HG03558 (cell line): Measurements from ENCODE around the gene ASPN.

Experiments
- ATAC-seq: cut with Tn5 transposase; IDR thresholded peaks from one replicate; pipeline ENCODE4 v1.9.1; 2021; ENCODE audit warnings: moderate number of reproducible peaks; ENCODE audit not compliant: unreplicated experiment; ENCODE audit errors: extremely low read depth

ASPN gene

DNA sequence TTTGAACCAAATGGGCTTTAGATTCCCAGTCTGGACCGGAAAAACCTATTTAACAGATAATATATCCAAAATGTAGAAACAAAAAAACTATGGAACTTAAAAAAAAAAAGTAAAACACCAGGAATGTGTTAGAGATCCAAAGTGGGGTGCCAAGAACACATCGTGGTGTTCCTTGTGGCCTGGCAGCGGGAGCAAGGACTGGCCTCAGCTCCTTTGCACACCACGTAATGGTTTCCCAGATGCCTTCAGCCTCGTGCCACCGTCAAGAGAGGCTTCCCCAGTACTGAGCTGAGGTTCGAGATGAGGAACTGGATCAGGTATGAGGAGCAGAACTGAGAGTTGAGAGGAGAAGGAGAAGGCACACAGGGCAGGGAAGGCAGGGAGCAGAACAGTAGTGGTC is 3.5 kb downstream of the ASPN start:
- no peak for ATAC-seq

GRCh38 chr9:92476962-92477361 is 5.3 kb downstream of the ASPN start:
- ATAC-seq = no peak

GRCh38 chr9:92474587-92474986 is 7.7 kb downstream of the ASPN start:
- ATAC-seq = no peak

DNA sequence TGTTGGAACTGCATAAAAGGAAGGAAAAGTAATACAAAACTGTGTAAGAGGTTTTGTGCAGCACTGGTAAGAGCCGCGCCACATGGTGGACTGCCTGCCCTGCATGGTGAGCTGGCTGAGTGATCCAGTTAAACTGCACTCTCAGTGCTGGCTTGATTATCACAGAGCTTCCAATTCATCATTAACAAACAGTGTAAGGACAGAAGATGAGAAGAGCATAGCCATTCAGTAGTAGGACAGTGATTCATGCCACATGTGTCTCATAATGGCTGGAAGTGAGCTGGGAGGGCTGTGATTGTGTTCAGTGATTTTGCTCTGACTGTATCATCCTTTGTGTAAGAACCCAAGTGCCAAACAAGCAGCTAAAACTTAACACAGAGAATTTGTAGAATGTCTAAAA is 14.1 kb downstream of the ASPN start:
- no peak for ATAC-seq

GRCh38 chr9:92467511-92467910 is 14.8 kb downstream of the ASPN start:
- no peak for ATAC-seq

DNA sequence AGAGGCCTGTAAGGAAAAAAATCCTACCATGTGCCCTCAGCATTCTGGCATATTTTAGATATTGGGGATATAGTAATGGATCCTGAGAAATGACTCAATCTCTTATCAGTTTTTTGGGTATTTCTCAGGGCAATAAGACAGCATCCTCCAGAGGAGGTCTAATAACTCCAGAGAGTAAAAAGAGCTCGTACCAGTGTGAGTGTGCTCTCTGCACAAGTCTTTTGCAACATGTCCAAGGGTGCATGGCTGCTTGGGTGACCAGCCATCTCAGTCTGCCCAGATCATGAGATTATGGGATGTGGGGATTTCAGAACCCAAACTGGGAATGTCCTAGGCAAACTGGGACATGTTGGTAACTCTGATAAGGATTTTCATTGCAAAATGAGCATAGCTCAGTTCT is 15.3 kb downstream of the ASPN start:
- no peak for ATAC-seq

- no peak for ATAC-seq
These were observed 18.3 kb downstream of the ASPN start for GRCh38 chr9:92463984-92464383.

- ATAC-seq = no peak
These were observed 18.9 kb downstream of the ASPN start for GRCh38 chr9:92463387-92463786.

DNA sequence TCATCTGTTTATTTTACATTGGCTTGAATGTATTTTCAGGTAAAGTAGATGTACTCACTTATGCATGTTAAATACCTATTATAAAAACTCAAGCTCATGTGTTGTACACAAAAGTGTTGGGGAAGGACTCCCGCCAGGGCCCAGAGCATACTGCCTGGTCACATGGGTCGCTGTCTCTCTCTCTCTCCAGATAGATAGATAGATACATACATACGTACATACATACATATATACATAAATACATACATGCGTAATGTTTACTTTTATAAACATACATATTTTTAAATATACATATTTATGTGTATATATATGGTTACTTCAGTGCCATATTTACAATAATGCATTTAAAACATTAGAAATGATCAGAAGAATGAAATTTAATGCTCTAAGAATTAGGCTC is 24.7 kb downstream of the ASPN start:
- no peak for ATAC-seq

DNA sequence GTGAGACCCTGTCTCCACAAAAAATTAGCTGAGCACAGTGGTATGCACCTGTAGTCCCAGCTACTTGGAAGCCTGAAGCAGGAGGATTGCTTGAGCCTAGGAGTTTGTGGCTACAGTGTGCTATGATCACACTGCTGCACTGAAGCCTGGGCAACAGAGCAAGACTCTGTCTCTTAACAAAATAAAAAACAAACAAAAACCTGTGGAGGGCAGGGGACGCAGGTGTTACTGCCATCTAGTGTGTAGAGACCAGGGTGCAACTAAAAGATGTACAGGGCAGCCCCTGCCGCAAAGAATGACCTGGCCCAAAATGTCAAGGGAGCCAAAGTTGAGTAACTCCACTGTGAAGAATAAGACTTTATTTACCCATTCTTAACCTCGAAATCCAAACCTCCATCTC is 27.1 kb downstream of the ASPN start:
- ATAC-seq = no peak

- no peak for ATAC-seq
These were observed 35.8 kb downstream of the ASPN start for GRCh38 chr9:92446536-92446935.

GRCh38 chr9:92444841-92445240 is 37.5 kb downstream of the ASPN start:
- no peak for ATAC-seq

- ATAC-seq = no peak
These were observed 41.6 kb downstream of the ASPN start for GRCh38 chr9:92440751-92441046.

GRCh38 chr9:92439921-92440750 is 42.2 kb downstream of the ASPN start:
- no peak for ATAC-seq

DNA sequence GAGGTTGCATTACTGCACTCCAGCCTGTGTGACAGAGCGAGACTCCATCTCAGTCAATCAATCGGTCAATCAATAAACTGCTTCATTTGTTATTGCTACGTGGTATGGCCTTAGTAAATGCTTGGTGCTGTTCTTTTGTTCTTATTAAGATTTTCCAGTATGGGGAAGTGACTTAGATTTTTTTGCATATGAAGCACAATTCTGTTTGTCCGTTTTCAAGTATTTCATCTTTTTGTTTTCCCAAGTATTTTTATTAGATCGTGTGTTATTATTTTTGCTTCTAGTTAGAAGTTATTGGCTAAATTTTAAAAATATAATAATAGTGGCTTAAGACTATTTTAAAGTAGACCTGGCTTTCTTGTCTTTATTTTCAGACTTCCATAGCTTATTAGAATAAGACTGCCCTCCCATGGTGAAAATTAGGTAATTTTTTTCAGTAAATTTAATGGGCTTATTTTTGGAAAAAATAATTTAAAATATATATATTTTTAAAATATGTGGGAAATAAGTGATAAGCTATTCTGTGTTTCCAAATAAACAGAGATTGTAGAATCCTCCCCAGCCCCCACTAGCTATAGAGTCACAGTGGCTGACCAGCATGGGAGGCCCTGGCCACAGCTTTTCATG is 43.3 kb downstream of the ASPN start:
- no peak for ATAC-seq

- ATAC-seq = no peak
These were observed 47.0 kb downstream of the ASPN start for GRCh38 chr9:92435263-92435662.

GRCh38 chr9:92432972-92433548 is 49.2 kb downstream of the ASPN start:
- ATAC-seq = no peak

DNA sequence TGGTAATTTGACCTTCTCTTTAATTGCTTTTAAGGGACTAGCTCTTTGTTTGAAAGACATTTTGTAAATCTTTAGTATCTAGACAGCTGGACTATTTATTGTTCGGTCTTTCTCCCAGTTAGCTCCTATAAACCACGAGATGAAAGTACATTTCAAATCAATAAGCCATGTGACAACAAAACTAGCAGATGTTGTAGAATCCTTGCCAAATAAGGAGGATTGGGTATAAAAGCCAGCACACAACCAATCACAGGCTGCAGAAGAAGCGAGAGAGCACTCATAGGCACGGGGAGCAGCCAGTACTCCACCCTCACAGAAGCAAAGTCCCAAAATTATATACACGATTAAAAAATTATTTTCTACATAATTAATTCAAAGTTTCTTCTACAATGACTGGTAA is 50.0 kb downstream of the ASPN start:
- no peak for ATAC-seq

DNA sequence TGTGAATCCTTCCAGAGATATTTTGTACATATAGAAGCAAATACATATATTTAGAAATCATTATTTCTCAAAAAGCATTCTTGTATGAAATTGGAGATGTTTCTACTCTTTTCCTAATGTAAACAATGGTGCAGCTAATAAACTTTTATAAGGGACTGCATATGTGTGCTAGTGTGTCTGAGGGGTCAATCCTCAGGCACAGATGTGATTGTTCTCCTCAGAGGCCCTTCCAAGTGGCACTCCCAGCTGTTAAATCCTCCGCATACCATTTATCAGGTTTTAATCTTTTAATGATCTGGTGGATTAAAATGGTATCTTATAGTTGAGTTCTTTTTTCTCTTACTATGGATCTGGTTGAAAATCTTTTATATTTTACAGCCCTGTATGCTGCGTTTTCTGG is 52.5 kb downstream of the ASPN start:
- no peak for ATAC-seq

GRCh38 chr9:92426501-92427145 is 55.7 kb downstream of the ASPN start:
- ATAC-seq = no peak

DNA sequence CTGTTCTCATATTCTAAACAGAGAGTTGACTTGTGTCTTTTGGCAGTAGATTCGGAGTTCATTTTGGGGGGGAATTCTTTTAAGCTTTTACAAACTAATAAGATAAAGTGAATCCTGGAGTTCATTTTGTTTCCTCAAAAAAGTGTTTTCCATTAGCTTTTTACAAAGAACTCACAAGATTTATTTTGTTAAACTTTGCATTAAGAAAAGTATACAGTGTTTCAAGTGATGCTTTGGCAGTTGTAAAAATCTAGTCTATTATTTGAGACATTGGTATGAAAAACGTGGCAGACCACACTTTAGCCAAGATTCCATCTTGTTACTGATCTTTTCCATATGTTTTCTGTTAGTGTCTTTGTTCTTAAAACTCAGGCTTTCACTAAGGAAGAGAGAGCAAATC is 56.8 kb downstream of the ASPN start:
- no peak for ATAC-seq
